Neural progenitor cell (in vitro differentiated cells): Measurements from ENCODE around the gene OXSR1. TPM values are rescaled to one million over a fixed set of nuclear protein-coding genes. Genes with fewer than 3 reads are reported as not detected.

ENCODE experiments used
- DNase-seq: peaks from one replicate; pipeline ENCODE4 v3.0.0-alpha.2; 2016; ENCODE audit warnings: low spot score
- H2AFZ ChIP-seq: fragments of 200-600 bp; sonication (generic); replicated peaks from 2 replicates; pipeline ENCODE4 v1.6.1; 2016; ENCODE audit warnings: antibody characterized with exemption
- H3F3A ChIP-seq: fragments of 200-600 bp; sonication (generic); 2 replicates; pipeline ENCODE4 v1.6.1; 2016; ENCODE audit warnings: antibody characterized with exemption, low read depth
- H3K27ac ChIP-seq: fragments of 200-600 bp; sonication (generic); 2 replicates; pipeline ENCODE4 v1.5.1; 2016; ENCODE audit warnings: mild to moderate bottlenecking
- H3K27me3 ChIP-seq: fragments of 200-600 bp; sonication (generic); 2 replicates; pipeline ENCODE4 v1.6.1; 2016; ENCODE audit warnings: mild to moderate bottlenecking, moderate library complexity
- H3K36me3 ChIP-seq: fragments of 200-600 bp; sonication (generic); 2 replicates; pipeline ENCODE4 v1.5.1; 2016
- H3K4me1 ChIP-seq: fragments of 200-600 bp; sonication (generic); 2 replicates; pipeline ENCODE4 v1.6.1; 2016; ENCODE audit warnings: mixed run types
- H3K4me2 ChIP-seq: fragments of 200-600 bp; sonication (generic); 2 replicates; pipeline ENCODE4 v1.6.1; 2016
- H3K4me3 ChIP-seq: fragments of 200-600 bp; sonication (generic); 2 replicates; pipeline ENCODE4 v1.5.1; 2016
- H3K79me2 ChIP-seq: fragments of 200-600 bp; sonication (generic); 2 replicates; pipeline ENCODE4 v1.6.1; 2016; ENCODE audit warnings: low read depth
- H3K9ac ChIP-seq: fragments of 200-600 bp; sonication (generic); 2 replicates; pipeline ENCODE4 v1.6.1; 2016
- H3K9me3 ChIP-seq: fragments of 200-600 bp; sonication (generic); 2 replicates; pipeline ENCODE4 v1.5.1; 2016; ENCODE audit warnings: low read depth
- H4K20me1 ChIP-seq: fragments of 200-600 bp; sonication (generic); 2 replicates; pipeline ENCODE4 v1.6.1; 2016; ENCODE audit warnings: low read depth
- H3K27ac Mint-ChIP-seq: 3 replicates; pipeline ENCODE4 v1.8.0; 2021; ENCODE audit warnings: mixed read lengths
- H3K27me3 Mint-ChIP-seq: 2 replicates; pipeline ENCODE4 v1.8.0; 2022; ENCODE audit warnings: low read depth, mild to moderate bottlenecking, inconsistent platforms, moderate library complexity, mixed read lengths; ENCODE audit not compliant: insufficient read depth
- H3K36me3 Mint-ChIP-seq: 3 replicates; pipeline ENCODE4 v1.8.0; 2021; ENCODE audit warnings: mixed read lengths
- H3K4me1 Mint-ChIP-seq: 3 replicates; pipeline ENCODE4 v1.8.0; 2021; ENCODE audit warnings: mixed read lengths
- H3K4me3 Mint-ChIP-seq: 3 replicates; pipeline ENCODE4 v1.8.0; 2021; ENCODE audit warnings: mild to moderate bottlenecking, moderate library complexity, mixed read lengths
- H3K9me3 Mint-ChIP-seq: 3 replicates; pipeline ENCODE4 v1.8.0; 2020; ENCODE audit warnings: mixed read lengths
- EZH2 ChIP-seq: fragments of 200-600 bp; sonication (generic); IDR thresholded peaks from 2 replicates; pipeline ENCODE4 v1.6.1; 2017; ENCODE audit warnings: antibody characterized with exemption, mild to moderate bottlenecking, moderate library complexity
- EZH2phosphoT487 ChIP-seq: fragments of 200-600 bp; sonication (generic); IDR thresholded peaks from 2 replicates; pipeline ENCODE4 v1.6.1; 2017; ENCODE audit warnings: antibody characterized with exemption
- total RNA-seq: library from RNA; depleted of rRNA; stranded (reverse); fragments of >200 nt; gene quantifications from 2 replicates; pipeline ENCODE4 v1.2.3, GENCODE V29; 2015; ENCODE audit warnings: low replicate concordance
- TF ChIP-seq, protein P1 (sequence below): fragments of 200-600 bp; sonication (generic); IDR thresholded peaks from 2 replicates; pipeline ENCODE4 v1.5.1; 2017; ENCODE audit warnings: antibody characterized with exemption, mild to moderate bottlenecking

The OXSR1 gene
- total RNA-seq, 1 donor from 2014 or later, result 65.8 TPM

GRCh38 chr3:38141173-38141951 is 24.0 kb upstream of the OXSR1 start:
- peaks cover 2% of the 10 kb centered on the region for H4K20me1 ChIP-seq
- no peak overlapping the region for H3K4me3 Mint-ChIP-seq
- H3K4me2 ChIP-seq, result no peak overlapping the region
- H3K9me3 ChIP-seq, result peaks cover under 1% of the 10 kb centered on the region
- H3K27ac Mint-ChIP-seq, result no peak overlapping the region
- H3K9ac ChIP-seq, result no peak overlapping the region
- H3K27ac ChIP-seq, result no peak overlapping the region
- peaks cover 9% of the 10 kb centered on the region for H3K4me1 Mint-ChIP-seq
- H2AFZ ChIP-seq, result no peak overlapping the region
- no peaks in the 10 kb centered on the region for H3K36me3 Mint-ChIP-seq
- peaks cover 15% of the 10 kb centered on the region for H3K79me2 ChIP-seq
- TF ChIP-seq, protein P1, sequence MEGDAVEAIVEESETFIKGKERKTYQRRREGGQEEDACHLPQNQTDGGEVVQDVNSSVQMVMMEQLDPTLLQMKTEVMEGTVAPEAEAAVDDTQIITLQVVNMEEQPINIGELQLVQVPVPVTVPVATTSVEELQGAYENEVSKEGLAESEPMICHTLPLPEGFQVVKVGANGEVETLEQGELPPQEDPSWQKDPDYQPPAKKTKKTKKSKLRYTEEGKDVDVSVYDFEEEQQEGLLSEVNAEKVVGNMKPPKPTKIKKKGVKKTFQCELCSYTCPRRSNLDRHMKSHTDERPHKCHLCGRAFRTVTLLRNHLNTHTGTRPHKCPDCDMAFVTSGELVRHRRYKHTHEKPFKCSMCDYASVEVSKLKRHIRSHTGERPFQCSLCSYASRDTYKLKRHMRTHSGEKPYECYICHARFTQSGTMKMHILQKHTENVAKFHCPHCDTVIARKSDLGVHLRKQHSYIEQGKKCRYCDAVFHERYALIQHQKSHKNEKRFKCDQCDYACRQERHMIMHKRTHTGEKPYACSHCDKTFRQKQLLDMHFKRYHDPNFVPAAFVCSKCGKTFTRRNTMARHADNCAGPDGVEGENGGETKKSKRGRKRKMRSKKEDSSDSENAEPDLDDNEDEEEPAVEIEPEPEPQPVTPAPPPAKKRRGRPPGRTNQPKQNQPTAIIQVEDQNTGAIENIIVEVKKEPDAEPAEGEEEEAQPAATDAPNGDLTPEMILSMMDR, result no peak
- no peak for TF ChIP-seq EZH2phosphoT487
- TF ChIP-seq EZH2, result no peak
- DNase-seq, result no peak
- H3F3A ChIP-seq, result peaks cover 11% of the 10 kb centered on the region
- no peaks in the 10 kb centered on the region for H3K36me3 ChIP-seq
- H3K4me3 ChIP-seq, result no peak overlapping the region
- H3K9me3 Mint-ChIP-seq, result peaks cover 5% of the 10 kb centered on the region
- peaks cover 26% of the 10 kb centered on the region for H3K27me3 Mint-ChIP-seq
- H3K4me1 ChIP-seq, result peaks cover 8% of the 10 kb centered on the region
- no peaks in the 10 kb centered on the region for H3K27me3 ChIP-seq

- Histone ChIP-seq H3K79me2 (peaks cover 13% of the 10 kb centered on the region), H3K9me3 (peaks cover 6% of the 10 kb centered on the region), H3K9ac (no peak overlapping the region), H3K27ac (no peak overlapping the region), H4K20me1 (no peaks in the 10 kb centered on the region), H3K4me2 (no peak overlapping the region), H3K4me1 (peaks cover 8% of the 10 kb centered on the region), H3F3A (peaks cover 11% of the 10 kb centered on the region), H3K4me3 (no peak overlapping the region), H3K27me3 (no peaks in the 10 kb centered on the region), H3K36me3 (no peaks in the 10 kb centered on the region), H2AFZ (no peak overlapping the region)
- no peaks in the 10 kb centered on the region for H3K36me3 Mint-ChIP-seq
- TF ChIP-seq EZH2, result no peak
- H3K9me3 Mint-ChIP-seq, result peaks cover 7% of the 10 kb centered on the region
- DNase-seq, result no peak
- H3K27ac Mint-ChIP-seq, result no peak overlapping the region
- H3K27me3 Mint-ChIP-seq, result peaks cover 26% of the 10 kb centered on the region
- peaks cover 9% of the 10 kb centered on the region for H3K4me1 Mint-ChIP-seq
- no peak overlapping the region for H3K4me3 Mint-ChIP-seq
Observed at GRCh38 chr3:38141952-38142273, 23.4 kb upstream of the OXSR1 start.

- Mint-ChIP-seq H3K4me3 (no peak overlapping the region), H3K36me3 (no peaks in the 10 kb centered on the region), H3K9me3 (peaks cover 7% of the 10 kb centered on the region), H3K4me1 (peaks cover 4% of the 10 kb centered on the region), H3K27me3 (peaks cover 19% of the 10 kb centered on the region), H3K27ac (no peak overlapping the region)
- Histone ChIP-seq H3K9ac (no peak overlapping the region), H3K4me1 (peaks cover 8% of the 10 kb centered on the region), H3K27ac (no peak overlapping the region), H3K4me2 (no peak overlapping the region), H3F3A (peaks cover 4% of the 10 kb centered on the region), H2AFZ (no peak overlapping the region), H3K36me3 (no peaks in the 10 kb centered on the region), H3K79me2 (peaks cover 13% of the 10 kb centered on the region), H3K9me3 (peaks cover 8% of the 10 kb centered on the region), H4K20me1 (no peaks in the 10 kb centered on the region), H3K27me3 (no peaks in the 10 kb centered on the region), H3K4me3 (no peak overlapping the region)
- TF ChIP-seq EZH2, result no peak
- TF ChIP-seq, protein P1, result no peak
- TF ChIP-seq EZH2phosphoT487, result no peak
- DNase-seq, result no peak
Observed at GRCh38 chr3:38142959-38143358, 22.4 kb upstream of the OXSR1 start.

GRCh38 chr3:38143511-38143910 is 21.8 kb upstream of the OXSR1 start:
- no peak overlapping the region for H3K9ac ChIP-seq
- H3K27me3 ChIP-seq, result no peaks in the 10 kb centered on the region
- H3K36me3 Mint-ChIP-seq, result no peaks in the 10 kb centered on the region
- no peak for DNase-seq
- H3K27me3 Mint-ChIP-seq, result peaks cover 15% of the 10 kb centered on the region
- no peak overlapping the region for H2AFZ ChIP-seq
- no peak overlapping the region for H3K4me3 Mint-ChIP-seq
- no peak overlapping the region for H3K27ac ChIP-seq
- H3K4me1 Mint-ChIP-seq, result no peaks in the 10 kb centered on the region
- no peak overlapping the region for H3K27ac Mint-ChIP-seq
- H3K4me1 ChIP-seq, result peaks cover 8% of the 10 kb centered on the region
- H3F3A ChIP-seq, result no peaks in the 10 kb centered on the region
- TF ChIP-seq EZH2, result no peak
- no peak for TF ChIP-seq EZH2phosphoT487
- TF ChIP-seq, protein P1, result no peak
- H3K36me3 ChIP-seq, result no peaks in the 10 kb centered on the region
- H3K79me2 ChIP-seq, result peaks cover 13% of the 10 kb centered on the region
- peaks cover 7% of the 10 kb centered on the region for H3K9me3 Mint-ChIP-seq
- H3K4me2 ChIP-seq, result no peak overlapping the region
- peaks cover 8% of the 10 kb centered on the region for H3K9me3 ChIP-seq
- H3K4me3 ChIP-seq, result no peak overlapping the region
- H4K20me1 ChIP-seq, result no peaks in the 10 kb centered on the region
